Stomach (tissue), 4 donors: ENCODE data around the gene GOT1.

Experiments
- POLR2A ChIP-seq, 4 donors: fragments of 450-650 bp; IDR thresholded peaks; one replicate each; pipeline ENCODE4 v1.6.1; 2016; ENCODE audit warnings: antibody characterized with exemption in 4 of 4, control low read depth in 2 of 4, mild to moderate bottlenecking in 1 of 4, moderate library complexity in 1 of 4
- TF ChIP-seq, protein P1 (sequence below), 7 experiments: fragments of 450-650 bp in 4 of 7; fragments of 200-600 bp in 3 of 7; sonication (generic) in 3 of 7; IDR thresholded peaks; one replicate each; pipeline ENCODE4 v1.5.1; 2016 to 2019; ENCODE audit warnings: antibody characterized with exemption in 7 of 7, control low read depth in 2 of 7, mild to moderate bottlenecking in 1 of 7

DNA sequence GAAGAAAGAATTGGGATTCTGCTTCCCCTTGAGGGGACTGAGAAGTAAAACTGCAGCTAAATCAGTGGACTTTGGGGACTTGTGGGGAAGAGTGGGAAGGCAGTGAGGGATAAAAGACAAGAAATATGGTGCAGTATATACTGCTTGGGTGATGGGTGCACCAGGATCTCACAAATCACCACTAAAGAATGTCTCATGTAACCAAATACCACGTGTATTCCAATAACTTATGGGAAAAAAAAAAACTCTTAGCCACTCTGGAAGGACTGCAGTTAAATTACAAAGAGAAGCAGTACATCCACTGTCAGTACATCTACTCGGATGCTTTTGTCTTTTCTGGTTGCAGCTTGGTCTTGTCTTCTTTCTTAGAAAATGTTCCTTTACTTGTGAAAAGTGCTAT lies 27.4 kb upstream of the GOT1 start:
- TF ChIP-seq, protein P1, sequence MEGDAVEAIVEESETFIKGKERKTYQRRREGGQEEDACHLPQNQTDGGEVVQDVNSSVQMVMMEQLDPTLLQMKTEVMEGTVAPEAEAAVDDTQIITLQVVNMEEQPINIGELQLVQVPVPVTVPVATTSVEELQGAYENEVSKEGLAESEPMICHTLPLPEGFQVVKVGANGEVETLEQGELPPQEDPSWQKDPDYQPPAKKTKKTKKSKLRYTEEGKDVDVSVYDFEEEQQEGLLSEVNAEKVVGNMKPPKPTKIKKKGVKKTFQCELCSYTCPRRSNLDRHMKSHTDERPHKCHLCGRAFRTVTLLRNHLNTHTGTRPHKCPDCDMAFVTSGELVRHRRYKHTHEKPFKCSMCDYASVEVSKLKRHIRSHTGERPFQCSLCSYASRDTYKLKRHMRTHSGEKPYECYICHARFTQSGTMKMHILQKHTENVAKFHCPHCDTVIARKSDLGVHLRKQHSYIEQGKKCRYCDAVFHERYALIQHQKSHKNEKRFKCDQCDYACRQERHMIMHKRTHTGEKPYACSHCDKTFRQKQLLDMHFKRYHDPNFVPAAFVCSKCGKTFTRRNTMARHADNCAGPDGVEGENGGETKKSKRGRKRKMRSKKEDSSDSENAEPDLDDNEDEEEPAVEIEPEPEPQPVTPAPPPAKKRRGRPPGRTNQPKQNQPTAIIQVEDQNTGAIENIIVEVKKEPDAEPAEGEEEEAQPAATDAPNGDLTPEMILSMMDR (IDR thresholded peaks at IDR 0.05) = no peak
- TF ChIP-seq POLR2A (IDR thresholded peaks at IDR 0.05) = no peak
